ENCODE data around the gene CACNA1D.
"Not testable (repeated sequence)": the region's sequence is repeated elsewhere in the genome, so short reads cannot be mapped to it uniquely, and the experiment has no call there.

Gene CACNA1D

GRCh38 chr3:53635041-53635440 is 140.6 kb downstream of the CACNA1D start:
- Histone ChIP-seq H3K27ac (ENCODE audit: low read depth, low read length) (no peak overlapping the region), H3K9me3 (ENCODE audit: insufficient read depth, low read depth, low read length) (no peaks in the 10 kb centered on the region), H3K27me3 (ENCODE audit: insufficient read depth, low read length) (no peaks in the 10 kb centered on the region), H3K36me3 (ENCODE audit: insufficient read depth, low read length) (no peaks in the 10 kb centered on the region), H3K4me1 (ENCODE audit: insufficient read depth, low read length) (no peaks in the 10 kb centered on the region), H3K9ac (ENCODE audit: low read depth, low read length) (no peak overlapping the region), H3K4me3 (ENCODE audit: low read length) (no peak overlapping the region)
- WGBS: 93% methylated on average over 3 of the region's 3 CpGs

GRCh38 chr3:53638806-53639205 is 144.4 kb downstream of the CACNA1D start:
- H3K4me1 ChIP-seq (ENCODE audit: insufficient read depth, low read length); H3K27me3 ChIP-seq (ENCODE audit: insufficient read depth, low read length); H3K9ac ChIP-seq (ENCODE audit: low read depth, low read length); H3K4me3 ChIP-seq (ENCODE audit: low read length); H3K27ac ChIP-seq (ENCODE audit: low read depth, low read length); H3K36me3 ChIP-seq (ENCODE audit: insufficient read depth, low read length); H3K9me3 ChIP-seq (ENCODE audit: insufficient read depth, low read depth, low read length): not testable (repeated sequence)
- 93% methylated on average over 4 of the region's 4 CpGs for WGBS

DNA sequence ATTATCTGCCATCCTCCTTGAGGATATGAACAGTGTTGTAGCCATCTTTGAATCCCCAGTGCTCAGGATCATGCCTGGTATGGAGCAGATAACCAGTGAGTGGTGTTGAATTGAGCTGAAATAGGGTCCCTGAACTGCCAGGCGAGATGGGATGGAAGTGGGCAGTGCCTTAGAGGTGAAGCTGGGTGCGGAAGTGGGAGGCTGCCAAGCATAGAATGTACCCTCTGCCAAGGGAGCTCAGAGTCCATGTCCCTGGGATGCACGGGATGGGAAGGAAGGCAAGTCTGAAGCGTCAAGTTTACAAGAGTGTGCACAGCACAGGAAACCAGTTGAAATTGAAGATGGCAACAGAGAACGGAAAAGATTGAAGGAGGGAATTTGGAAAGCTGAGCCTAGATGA is 147.0 kb downstream of the CACNA1D start:
- no peaks in the 10 kb centered on the region for H3K9me3 ChIP-seq (ENCODE audit: insufficient read depth, low read depth, low read length)
- H3K4me3 ChIP-seq (ENCODE audit: low read length): no peak overlapping the region
- no peaks in the 10 kb centered on the region for H3K36me3 ChIP-seq (ENCODE audit: insufficient read depth, low read length)
- 90% methylated on average over 5 of the region's 5 CpGs for WGBS
- no peak overlapping the region for H3K27ac ChIP-seq (ENCODE audit: low read depth, low read length)
- H3K27me3 ChIP-seq (ENCODE audit: insufficient read depth, low read length): no peaks in the 10 kb centered on the region
- H3K9ac ChIP-seq (ENCODE audit: low read depth, low read length): no peak overlapping the region
- no peaks in the 10 kb centered on the region for H3K4me1 ChIP-seq (ENCODE audit: insufficient read depth, low read length)

DNA sequence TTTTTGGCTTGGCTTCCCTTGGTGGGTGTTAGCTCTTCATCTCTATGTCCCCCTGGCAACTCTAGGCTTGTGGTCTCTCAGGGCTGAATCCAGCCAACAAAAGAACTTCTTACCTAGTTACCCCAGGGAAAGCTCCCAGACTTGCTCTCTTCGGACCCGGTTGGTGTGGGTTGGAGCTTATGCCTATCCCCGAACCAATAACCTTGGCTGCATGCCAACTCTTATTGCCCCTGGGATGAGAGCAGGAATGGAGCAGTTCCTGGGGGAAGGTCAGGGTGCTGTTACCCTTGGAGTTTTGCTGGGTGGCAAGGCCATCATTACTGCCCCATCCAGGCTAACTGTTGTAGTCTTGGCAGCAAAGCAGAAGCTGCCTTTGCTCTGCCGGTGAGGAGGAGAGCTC is 147.8 kb downstream of the CACNA1D start:
- WGBS: 97% methylated on average over 4 of the region's 4 CpGs
- Histone ChIP-seq H3K9ac (ENCODE audit: low read depth, low read length) (no peak overlapping the region), H3K27me3 (ENCODE audit: insufficient read depth, low read length) (no peaks in the 10 kb centered on the region), H3K4me1 (ENCODE audit: insufficient read depth, low read length) (no peaks in the 10 kb centered on the region), H3K4me3 (ENCODE audit: low read length) (no peak overlapping the region), H3K27ac (ENCODE audit: low read depth, low read length) (no peak overlapping the region), H3K36me3 (ENCODE audit: insufficient read depth, low read length) (no peaks in the 10 kb centered on the region), H3K9me3 (ENCODE audit: insufficient read depth, low read depth, low read length) (no peaks in the 10 kb centered on the region)

DNA sequence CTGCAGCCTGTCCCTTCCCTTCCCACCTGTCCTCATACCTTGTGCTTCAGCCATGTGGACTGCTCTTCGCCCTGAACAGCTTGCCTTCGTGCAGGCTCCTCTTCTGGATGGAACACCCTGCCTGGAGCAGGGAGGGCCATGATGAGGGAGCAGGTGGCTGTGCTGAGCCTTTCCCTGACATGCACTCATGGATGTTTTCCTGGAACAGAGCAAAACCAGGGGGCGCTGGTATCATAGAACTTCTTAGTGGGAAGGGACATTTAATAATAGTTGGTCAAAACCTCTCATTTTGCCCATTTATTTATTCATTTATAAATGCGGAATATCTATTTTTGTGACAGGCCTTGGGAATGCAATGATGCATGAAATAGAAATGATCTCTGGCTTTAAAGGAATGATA is 149.3 kb downstream of the CACNA1D start:
- Histone ChIP-seq H3K4me1 (ENCODE audit: insufficient read depth, low read length) (no peaks in the 10 kb centered on the region), H3K9me3 (ENCODE audit: insufficient read depth, low read depth, low read length) (no peaks in the 10 kb centered on the region), H3K27me3 (ENCODE audit: insufficient read depth, low read length) (no peaks in the 10 kb centered on the region), H3K9ac (ENCODE audit: low read depth, low read length) (no peak overlapping the region), H3K27ac (ENCODE audit: low read depth, low read length) (no peak overlapping the region), H3K4me3 (ENCODE audit: low read length) (no peak overlapping the region), H3K36me3 (ENCODE audit: insufficient read depth, low read length) (no peaks in the 10 kb centered on the region)
- WGBS: 71% methylated on average over 4 of the region's 4 CpGs

GRCh38 chr3:53645754-53646153 is 151.3 kb downstream of the CACNA1D start:
- Histone ChIP-seq H3K36me3 (ENCODE audit: insufficient read depth, low read length) (no peaks in the 10 kb centered on the region), H3K4me3 (ENCODE audit: low read length) (no peak overlapping the region), H3K27me3 (ENCODE audit: insufficient read depth, low read length) (no peaks in the 10 kb centered on the region), H3K9me3 (ENCODE audit: insufficient read depth, low read depth, low read length) (no peaks in the 10 kb centered on the region), H3K4me1 (ENCODE audit: insufficient read depth, low read length) (no peaks in the 10 kb centered on the region), H3K27ac (ENCODE audit: low read depth, low read length) (no peak overlapping the region), H3K9ac (ENCODE audit: low read depth, low read length) (no peak overlapping the region)
- WGBS: 94% methylated on average over 3 of the region's 3 CpGs

DNA sequence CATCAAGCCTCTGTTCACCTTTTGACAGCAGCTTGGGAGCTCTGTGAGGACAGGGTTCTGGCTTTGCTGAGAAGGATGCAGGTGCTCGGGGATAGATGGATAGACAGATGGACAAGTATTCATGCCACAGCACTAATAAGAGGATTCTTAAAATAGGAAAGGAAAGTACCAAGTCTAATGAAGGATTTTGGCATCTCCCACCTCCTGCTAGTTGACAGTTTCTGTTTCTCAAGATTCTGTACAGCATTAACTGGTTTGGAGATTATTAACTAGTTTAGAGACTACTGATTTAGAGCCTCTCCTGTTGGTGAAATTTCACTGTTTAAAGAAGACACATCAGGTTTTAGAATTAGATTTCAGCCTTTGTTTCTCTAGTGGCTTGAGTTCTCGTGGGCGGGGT is 152.3 kb downstream of the CACNA1D start:
- Histone ChIP-seq H3K27ac (ENCODE audit: low read depth, low read length) (no peak overlapping the region), H3K9me3 (ENCODE audit: insufficient read depth, low read depth, low read length) (no peaks in the 10 kb centered on the region), H3K4me1 (ENCODE audit: insufficient read depth, low read length) (no peaks in the 10 kb centered on the region), H3K4me3 (ENCODE audit: low read length) (no peak overlapping the region), H3K9ac (ENCODE audit: low read depth, low read length) (no peak overlapping the region), H3K27me3 (ENCODE audit: insufficient read depth, low read length) (no peaks in the 10 kb centered on the region), H3K36me3 (ENCODE audit: insufficient read depth, low read length) (no peaks in the 10 kb centered on the region)
- 98% methylated on average over 3 of the region's 3 CpGs for WGBS

- 88% methylated on average over 4 of the region's 4 CpGs for WGBS
- H3K9ac ChIP-seq (ENCODE audit: low read depth, low read length): no peak overlapping the region
- H3K27me3 ChIP-seq (ENCODE audit: insufficient read depth, low read length): no peaks in the 10 kb centered on the region
- H3K4me3 ChIP-seq (ENCODE audit: low read length): no peak overlapping the region
- no peak overlapping the region for H3K27ac ChIP-seq (ENCODE audit: low read depth, low read length)
- no peaks in the 10 kb centered on the region for H3K4me1 ChIP-seq (ENCODE audit: insufficient read depth, low read length)
- 0 out of 2 replicates have a peak, but pooled peaks cover 6% of the 10 kb centered on the region for H3K9me3 ChIP-seq (ENCODE audit: insufficient read depth, low read depth, low read length)
- no peaks in the 10 kb centered on the region for H3K36me3 ChIP-seq (ENCODE audit: insufficient read depth, low read length)
Observed at GRCh38 chr3:53649816-53650215, 155.4 kb downstream of the CACNA1D start.

DNA sequence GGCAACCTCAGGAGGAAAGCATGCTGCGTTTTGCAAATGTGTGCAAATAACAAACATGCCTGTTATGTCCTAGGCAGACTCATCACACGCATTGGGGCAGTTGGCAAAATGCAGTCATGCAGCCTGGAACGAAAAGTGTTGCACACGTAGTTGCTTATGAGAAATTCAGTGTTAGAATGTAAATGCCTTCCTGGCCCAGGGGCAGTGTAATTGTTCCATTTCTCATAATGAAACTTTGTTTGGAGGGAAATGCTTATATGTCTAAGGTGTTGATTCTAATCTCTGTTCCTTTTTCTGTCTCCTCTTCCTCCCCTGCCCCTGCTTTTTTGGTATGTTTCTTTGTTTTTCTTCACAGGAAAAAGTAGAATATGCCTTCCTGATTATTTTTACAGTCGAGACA is 156.0 kb downstream of the CACNA1D start:
- 0 out of 2 replicates have a peak, but pooled peaks cover 6% of the 10 kb centered on the region for H3K9me3 ChIP-seq (ENCODE audit: insufficient read depth, low read depth, low read length)
- H3K9ac ChIP-seq (ENCODE audit: low read depth, low read length): no peak overlapping the region
- no peaks in the 10 kb centered on the region for H3K4me1 ChIP-seq (ENCODE audit: insufficient read depth, low read length)
- WGBS: 94% methylated on average over 5 of the region's 5 CpGs
- no peak overlapping the region for H3K27ac ChIP-seq (ENCODE audit: low read depth, low read length)
- no peaks in the 10 kb centered on the region for H3K27me3 ChIP-seq (ENCODE audit: insufficient read depth, low read length)
- no peaks in the 10 kb centered on the region for H3K36me3 ChIP-seq (ENCODE audit: insufficient read depth, low read length)
- no peak overlapping the region for H3K4me3 ChIP-seq (ENCODE audit: low read length)

GRCh38 chr3:53650928-53651661 is 156.7 kb downstream of the CACNA1D start:
- 97% methylated on average over 4 of the region's 5 CpGs for WGBS
- Histone ChIP-seq H3K4me3 (ENCODE audit: low read length) (no peak overlapping the region), H3K27me3 (ENCODE audit: insufficient read depth, low read length) (no peaks in the 10 kb centered on the region), H3K36me3 (ENCODE audit: insufficient read depth, low read length) (no peaks in the 10 kb centered on the region), H3K27ac (ENCODE audit: low read depth, low read length) (no peak overlapping the region), H3K9ac (ENCODE audit: low read depth, low read length) (no peak overlapping the region), H3K9me3 (ENCODE audit: insufficient read depth, low read depth, low read length) (0 out of 2 replicates have a peak, but pooled peaks cover 6% of the 10 kb centered on the region), H3K4me1 (ENCODE audit: insufficient read depth, low read length) (no peaks in the 10 kb centered on the region)

- no peak overlapping the region for H3K4me3 ChIP-seq (ENCODE audit: low read length)
- no peak overlapping the region for H3K9ac ChIP-seq (ENCODE audit: low read depth, low read length)
- H3K27ac ChIP-seq (ENCODE audit: low read depth, low read length): no peak overlapping the region
- WGBS: 98% methylated on average over 8 of the region's 8 CpGs
- H3K36me3 ChIP-seq (ENCODE audit: insufficient read depth, low read length): no peaks in the 10 kb centered on the region
- H3K9me3 ChIP-seq (ENCODE audit: insufficient read depth, low read depth, low read length): 0 out of 2 replicates have a peak, but pooled peaks cover 6% of the 10 kb centered on the region
- H3K27me3 ChIP-seq (ENCODE audit: insufficient read depth, low read length): no peaks in the 10 kb centered on the region
- no peaks in the 10 kb centered on the region for H3K4me1 ChIP-seq (ENCODE audit: insufficient read depth, low read length)
Observed at GRCh38 chr3:53651927-53652326, 157.5 kb downstream of the CACNA1D start.

DNA sequence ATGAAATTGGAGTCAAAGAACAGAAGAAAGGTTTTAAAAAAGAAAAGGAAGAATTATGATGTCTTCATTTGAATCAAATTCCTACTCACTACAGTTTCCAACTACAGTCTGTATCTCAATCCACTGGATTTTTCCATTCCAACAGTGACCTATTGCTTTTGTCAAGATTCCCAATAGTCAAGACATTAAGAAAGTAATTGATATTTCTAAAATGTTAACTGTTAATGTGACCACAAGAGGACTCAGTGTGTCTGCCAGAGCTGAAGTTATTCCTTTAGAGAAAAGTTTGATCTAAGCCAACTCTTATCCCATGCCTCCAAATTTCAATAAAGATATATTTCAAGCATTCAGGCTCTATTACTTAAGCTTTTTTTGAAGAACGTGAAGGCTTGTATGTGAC is 163.2 kb downstream of the CACNA1D start:
- Histone ChIP-seq H3K27ac (ENCODE audit: low read depth, low read length) (no peak overlapping the region), H3K9ac (ENCODE audit: low read depth, low read length) (no peak overlapping the region), H3K4me3 (ENCODE audit: low read length) (no peak overlapping the region), H3K9me3 (ENCODE audit: insufficient read depth, low read depth, low read length) (0 out of 2 replicates have a peak, but pooled peaks cover 6% of the 10 kb centered on the region), H3K27me3 (ENCODE audit: insufficient read depth, low read length) (no peaks in the 10 kb centered on the region), H3K4me1 (ENCODE audit: insufficient read depth, low read length) (no peaks in the 10 kb centered on the region), H3K36me3 (ENCODE audit: insufficient read depth, low read length) (no peaks in the 10 kb centered on the region)
- WGBS: 97% methylated on average over 1 of the region's 1 CpG

Data from HUES64 (cell line).